Adrenal gland (tissue), 5 donors: ENCODE measurements around the gene AQP3.

Experiments
- POLR2A ChIP-seq, 2 donors: fragments of 450-650 bp; IDR thresholded peaks; one replicate each; pipeline ENCODE4 v1.6.1; 2017; ENCODE audit warnings: antibody characterized with exemption in 2 of 2, mild to moderate bottlenecking in 2 of 2, moderate library complexity in 1 of 2
- TF ChIP-seq, protein P1 (sequence below), 6 experiments: fragments of 450-650 bp in 4 of 6; fragments of 200-600 bp in 2 of 6; sonication (generic) in 1 of 6; IDR thresholded peaks; 1 replicate in 5 of 6; 2 replicates in 1 of 6; pipeline versions ENCODE4 v1.5.1 to v1.8.0; 2016 to 2021; ENCODE audit warnings: antibody characterized with exemption in 6 of 6, mild to moderate bottlenecking in 2 of 6, moderate library complexity in 1 of 6
- donor health status: DM: no; HTN: no; CAD: no.

DNA sequence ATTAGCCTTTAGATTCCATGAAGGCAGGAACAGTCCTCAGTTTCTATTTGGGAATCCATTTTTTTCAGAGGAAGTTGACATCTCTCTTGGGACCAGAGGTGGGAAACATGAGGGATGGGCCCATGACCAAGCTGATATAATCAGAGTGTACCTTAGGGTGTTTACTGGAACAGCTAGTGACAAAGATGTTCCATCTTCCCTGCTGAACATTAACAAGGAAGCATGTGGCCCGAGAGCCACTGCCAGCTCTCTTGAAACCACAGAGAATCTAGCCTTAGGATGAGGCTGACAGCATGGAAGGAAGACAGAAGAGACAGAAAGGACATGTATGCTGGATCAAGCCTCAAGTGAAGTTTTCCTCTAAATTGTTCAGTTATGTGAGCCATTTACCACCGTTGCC, 16.0 kb downstream of the AQP3 start:
- TF ChIP-seq, protein P1, sequence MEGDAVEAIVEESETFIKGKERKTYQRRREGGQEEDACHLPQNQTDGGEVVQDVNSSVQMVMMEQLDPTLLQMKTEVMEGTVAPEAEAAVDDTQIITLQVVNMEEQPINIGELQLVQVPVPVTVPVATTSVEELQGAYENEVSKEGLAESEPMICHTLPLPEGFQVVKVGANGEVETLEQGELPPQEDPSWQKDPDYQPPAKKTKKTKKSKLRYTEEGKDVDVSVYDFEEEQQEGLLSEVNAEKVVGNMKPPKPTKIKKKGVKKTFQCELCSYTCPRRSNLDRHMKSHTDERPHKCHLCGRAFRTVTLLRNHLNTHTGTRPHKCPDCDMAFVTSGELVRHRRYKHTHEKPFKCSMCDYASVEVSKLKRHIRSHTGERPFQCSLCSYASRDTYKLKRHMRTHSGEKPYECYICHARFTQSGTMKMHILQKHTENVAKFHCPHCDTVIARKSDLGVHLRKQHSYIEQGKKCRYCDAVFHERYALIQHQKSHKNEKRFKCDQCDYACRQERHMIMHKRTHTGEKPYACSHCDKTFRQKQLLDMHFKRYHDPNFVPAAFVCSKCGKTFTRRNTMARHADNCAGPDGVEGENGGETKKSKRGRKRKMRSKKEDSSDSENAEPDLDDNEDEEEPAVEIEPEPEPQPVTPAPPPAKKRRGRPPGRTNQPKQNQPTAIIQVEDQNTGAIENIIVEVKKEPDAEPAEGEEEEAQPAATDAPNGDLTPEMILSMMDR (IDR thresholded peaks at IDR 0.05) = no peak
- no peak for TF ChIP-seq POLR2A (IDR thresholded peaks at IDR 0.05)
